OCI-LY3 (cell line): ENCODE data around the gene DENND1A.

Experiments used
- EZH2phosphoT487 ChIP-seq: fragments of 200-600 bp; shearing (Covaris generic); IDR thresholded peaks from 2 replicates; pipeline ENCODE4 v1.6.1; 2018; ENCODE audit warnings: antibody characterized with exemption, mixed run types, low read depth
- TF ChIP-seq, protein P1 (sequence below): fragments of 200-600, 300-600 bp; sonication (generic); IDR thresholded peaks from 2 replicates; pipeline ENCODE4 v1.5.1; 2014; ENCODE audit warnings: antibody characterized with exemption, low read length, low read depth

- TF ChIP-seq, protein P1, sequence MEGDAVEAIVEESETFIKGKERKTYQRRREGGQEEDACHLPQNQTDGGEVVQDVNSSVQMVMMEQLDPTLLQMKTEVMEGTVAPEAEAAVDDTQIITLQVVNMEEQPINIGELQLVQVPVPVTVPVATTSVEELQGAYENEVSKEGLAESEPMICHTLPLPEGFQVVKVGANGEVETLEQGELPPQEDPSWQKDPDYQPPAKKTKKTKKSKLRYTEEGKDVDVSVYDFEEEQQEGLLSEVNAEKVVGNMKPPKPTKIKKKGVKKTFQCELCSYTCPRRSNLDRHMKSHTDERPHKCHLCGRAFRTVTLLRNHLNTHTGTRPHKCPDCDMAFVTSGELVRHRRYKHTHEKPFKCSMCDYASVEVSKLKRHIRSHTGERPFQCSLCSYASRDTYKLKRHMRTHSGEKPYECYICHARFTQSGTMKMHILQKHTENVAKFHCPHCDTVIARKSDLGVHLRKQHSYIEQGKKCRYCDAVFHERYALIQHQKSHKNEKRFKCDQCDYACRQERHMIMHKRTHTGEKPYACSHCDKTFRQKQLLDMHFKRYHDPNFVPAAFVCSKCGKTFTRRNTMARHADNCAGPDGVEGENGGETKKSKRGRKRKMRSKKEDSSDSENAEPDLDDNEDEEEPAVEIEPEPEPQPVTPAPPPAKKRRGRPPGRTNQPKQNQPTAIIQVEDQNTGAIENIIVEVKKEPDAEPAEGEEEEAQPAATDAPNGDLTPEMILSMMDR, result no peak
- TF ChIP-seq EZH2phosphoT487, result no peak
Observed at GRCh38 chr9:123500336-123500735, 429.6 kb downstream of the DENND1A start.
